ENCODE data around the gene PRODH.
"Not testable (repeated sequence)": the region's sequence is repeated elsewhere in the genome, so short reads cannot be mapped to it uniquely, and the experiment has no call there.

PRODH gene

GRCh38 chr22:18971321-18971751 lies 35.2 kb upstream of the PRODH start:
- H3K79me2 ChIP-seq (ENCODE audit: insufficient read depth, low read depth), result no peaks in the 10 kb centered on the region
- H2AFZ ChIP-seq (ENCODE audit: low read depth), result no peak overlapping the region
- H3K4me2 ChIP-seq, result no peak overlapping the region
- H3K4me1 ChIP-seq (ENCODE audit: low read depth, poor library complexity, severe bottlenecking), result no peaks in the 10 kb centered on the region
- no peaks in the 10 kb centered on the region for H4K20me1 ChIP-seq (ENCODE audit: insufficient read depth)
- no peak for TF ChIP-seq CTCF (conservative IDR thresholded peaks at IDR 0.05; ENCODE audit: low read depth, low read length)
- no peak overlapping the region for H3K27ac ChIP-seq
- no peaks in the 10 kb centered on the region for H3K36me3 ChIP-seq (ENCODE audit: insufficient read depth)
- 0 out of 2 replicates have a peak, but pooled peaks cover 2% of the 10 kb centered on the region for H3K27me3 ChIP-seq (ENCODE audit: insufficient read depth, low read depth)
- H3K4me3 ChIP-seq (IDR thresholded peaks at IDR 0.05; ENCODE audit: insufficient read depth, low read depth, low read length), result no peak overlapping the region
- no peak overlapping the region for H3K9ac ChIP-seq

GRCh38 chr22:18970948-18971315 lies 34.8 kb upstream of the PRODH start:
- H3K79me2 ChIP-seq (ENCODE audit: insufficient read depth, low read depth), result no peaks in the 10 kb centered on the region
- no peak overlapping the region for H3K9ac ChIP-seq
- H3K27ac ChIP-seq, result no peak overlapping the region
- no peaks in the 10 kb centered on the region for H4K20me1 ChIP-seq (ENCODE audit: insufficient read depth)
- TF ChIP-seq CTCF (conservative IDR thresholded peaks at IDR 0.05; ENCODE audit: low read depth, low read length), result no peak
- H3K4me3 ChIP-seq (IDR thresholded peaks at IDR 0.05; ENCODE audit: insufficient read depth, low read depth, low read length), result no peak overlapping the region
- H2AFZ ChIP-seq (ENCODE audit: low read depth), result peak overlapping the region; percentile 61; the same call in 1 of the 2 replicates
- 0 out of 2 replicates have a peak, but pooled peaks cover 2% of the 10 kb centered on the region for H3K27me3 ChIP-seq (ENCODE audit: insufficient read depth, low read depth)
- no peak overlapping the region for H3K4me2 ChIP-seq
- no peaks in the 10 kb centered on the region for H3K36me3 ChIP-seq (ENCODE audit: insufficient read depth)
- H3K4me1 ChIP-seq (ENCODE audit: low read depth, poor library complexity, severe bottlenecking), result no peaks in the 10 kb centered on the region

GRCh38 chr22:18970176-18970947 lies 34.3 kb upstream of the PRODH start:
- no peak overlapping the region for H3K27ac ChIP-seq
- TF ChIP-seq CTCF (conservative IDR thresholded peaks at IDR 0.05; ENCODE audit: low read depth, low read length), result no peak
- H3K79me2 ChIP-seq (ENCODE audit: insufficient read depth, low read depth), result no peaks in the 10 kb centered on the region
- H3K36me3 ChIP-seq (ENCODE audit: insufficient read depth), result no peaks in the 10 kb centered on the region
- H3K4me3 ChIP-seq (IDR thresholded peaks at IDR 0.05; ENCODE audit: insufficient read depth, low read depth, low read length), result no peak overlapping the region
- H3K4me1 ChIP-seq (ENCODE audit: low read depth, poor library complexity, severe bottlenecking), result no peaks in the 10 kb centered on the region
- 0 out of 2 replicates have a peak, but pooled peaks cover 2% of the 10 kb centered on the region for H3K27me3 ChIP-seq (ENCODE audit: insufficient read depth, low read depth)
- peak overlapping the region; percentile 61 for H2AFZ ChIP-seq (ENCODE audit: low read depth)
- H3K4me2 ChIP-seq, result no peak overlapping the region
- H4K20me1 ChIP-seq (ENCODE audit: insufficient read depth), result no peaks in the 10 kb centered on the region
- no peak overlapping the region for H3K9ac ChIP-seq

GRCh38 chr22:18969158-18969942 lies 33.3 kb upstream of the PRODH start:
- H4K20me1 ChIP-seq (ENCODE audit: insufficient read depth); H3K27me3 ChIP-seq (ENCODE audit: insufficient read depth, low read depth); H3K27ac ChIP-seq; H3K4me1 ChIP-seq (ENCODE audit: low read depth, poor library complexity, severe bottlenecking); H3K36me3 ChIP-seq (ENCODE audit: insufficient read depth); H2AFZ ChIP-seq (ENCODE audit: low read depth); H3K4me3 ChIP-seq (IDR thresholded peaks at IDR 0.05; ENCODE audit: insufficient read depth, low read depth, low read length); H3K9ac ChIP-seq; H3K79me2 ChIP-seq (ENCODE audit: insufficient read depth, low read depth); H3K4me2 ChIP-seq: not testable (repeated sequence)
